WTC11 (cell line): ENCODE results near the gene RSPH9. TPM values are rescaled to one million over a fixed set of nuclear protein-coding genes. Genes with fewer than 3 reads are reported as not detected.
"Not testable (repeated sequence)": the region's sequence is repeated elsewhere in the genome, so short reads cannot be mapped to it uniquely, and the experiment has no call there.

ENCODE experiments used
- ATAC-seq: fragments of 200-7000 bp; cut with Tn5 transposase; 2 replicates; pipeline ENCODE4 v1.10.0; 2021; ENCODE audit warnings: mild to moderate bottlenecking, moderate library complexity
- CTCF ChIA-PET: fragments of 300-600 bp; sonication (Branson Sonifier 250); formaldehyde crosslinking; loops from one replicate; lab custom pipeline; 2021; ENCODE audit warnings: antibody characterized with exemption; lab: Charles Lee
- POLR2A ChIA-PET: fragments of 350-600 bp; sonication (Branson Sonifier 250); formaldehyde crosslinking; loops from one replicate; lab custom pipeline; 2021; ENCODE audit warnings: antibody characterized with exemption; lab: Charles Lee
- DNase-seq: peaks from one replicate; pipeline ENCODE4 v3.0.0; 2021; ENCODE audit warnings: low spot score
- H3K27ac Mint-ChIP-seq: 2 replicates; pipeline ENCODE4 v1.8.0; 2021; ENCODE audit warnings: mixed read lengths
- H3K27me3 Mint-ChIP-seq: 2 replicates; pipeline ENCODE4 v1.8.0; 2021; ENCODE audit warnings: low read depth, mild to moderate bottlenecking, moderate library complexity, mixed read lengths
- H3K36me3 Mint-ChIP-seq: 2 replicates; pipeline ENCODE4 v1.8.0; 2021; ENCODE audit warnings: mixed read lengths
- H3K4me1 Mint-ChIP-seq: 2 replicates; pipeline ENCODE4 v1.8.0; 2022; ENCODE audit warnings: mixed read lengths
- H3K4me3 Mint-ChIP-seq: 2 replicates; pipeline ENCODE4 v1.8.0; 2021; ENCODE audit warnings: mild to moderate bottlenecking, moderate library complexity, mixed read lengths
- H3K9me3 Mint-ChIP-seq: 2 replicates; pipeline ENCODE4 v1.8.0; 2021; ENCODE audit warnings: mixed read lengths
- CREB1 ChIP-seq: sonication (generic); formaldehyde crosslinking; IDR thresholded peaks from 2 replicates; pipeline ENCODE4 v1.8.0; 2023; ENCODE audit warnings: mild to moderate bottlenecking, missing genetic modification reagents
- CREM ChIP-seq: sonication (generic); formaldehyde crosslinking; IDR thresholded peaks from 2 replicates; pipeline ENCODE4 v1.8.1; 2022; ENCODE audit warnings: mild to moderate bottlenecking, missing genetic modification reagents, moderate library complexity
- ESRRA ChIP-seq: sonication (generic); formaldehyde crosslinking; IDR thresholded peaks from 2 replicates; pipeline ENCODE4 v1.8.1; 2022; ENCODE audit warnings: mild to moderate bottlenecking, missing genetic modification reagents, borderline replicate concordance
- RELA ChIP-seq: sonication (generic); formaldehyde crosslinking; IDR thresholded peaks from 2 replicates; pipeline ENCODE4 v1.8.1; 2022; ENCODE audit warnings: missing genetic modification reagents, mild to moderate bottlenecking, borderline replicate concordance
- total RNA-seq: library from RNA; stranded (reverse); gene quantifications from 3 replicates; pipeline ENCODE4 v1.2.3, GENCODE V29; 2021
- TF ChIP-seq, protein P1 (sequence below): sonication (generic); formaldehyde crosslinking; IDR thresholded peaks from 2 replicates; pipeline ENCODE4 v1.8.0; 2022; ENCODE audit warnings: missing genetic modification reagents
- TF ChIP-seq, protein P2 (sequence below): sonication (generic); formaldehyde crosslinking; IDR thresholded peaks from 2 replicates; pipeline ENCODE4 v1.8.1; 2023; ENCODE audit warnings: mild to moderate bottlenecking, missing genetic modification reagents, borderline replicate concordance
- TF ChIP-seq, protein P3 (sequence below): fragments of 250-450 bp; sonication (Bioruptor Pico); IDR thresholded peaks from 2 replicates; pipeline ENCODE4 v1.9.0; 2021; ENCODE audit warnings: mild to moderate bottlenecking
- TF ChIP-seq, protein P4 (sequence below): fragments of 250-450 bp; sonication (Bioruptor Pico); conservative IDR thresholded peaks from 2 replicates; pipeline ENCODE4 v1.9.0; 2021; ENCODE audit warnings: mild to moderate bottlenecking
- TF ChIP-seq, protein P5 (sequence below): fragments of 250-450 bp; sonication (Bioruptor Pico); IDR thresholded peaks from 2 replicates; pipeline ENCODE4 v2.1.2; 2022; ENCODE audit warnings: mild to moderate bottlenecking, moderate library complexity
- TF ChIP-seq, protein P6 (sequence below): fragments of 250-450 bp; sonication (Bioruptor Pico); IDR thresholded peaks from 2 replicates; pipeline ENCODE4 v1.9.0; 2021; ENCODE audit warnings: moderate library complexity, mild to moderate bottlenecking, inconsistent platforms, borderline replicate concordance
- TF ChIP-seq, protein P7 (sequence below): sonication (generic); formaldehyde crosslinking; IDR thresholded peaks from 2 replicates; pipeline ENCODE4 v1.8.1; 2023; ENCODE audit warnings: mild to moderate bottlenecking, moderate library complexity, missing genetic modification reagents

The RSPH9 gene
- total RNA-seq, 1 experiment from 2014 or later = 0.35 TPM

DNA sequence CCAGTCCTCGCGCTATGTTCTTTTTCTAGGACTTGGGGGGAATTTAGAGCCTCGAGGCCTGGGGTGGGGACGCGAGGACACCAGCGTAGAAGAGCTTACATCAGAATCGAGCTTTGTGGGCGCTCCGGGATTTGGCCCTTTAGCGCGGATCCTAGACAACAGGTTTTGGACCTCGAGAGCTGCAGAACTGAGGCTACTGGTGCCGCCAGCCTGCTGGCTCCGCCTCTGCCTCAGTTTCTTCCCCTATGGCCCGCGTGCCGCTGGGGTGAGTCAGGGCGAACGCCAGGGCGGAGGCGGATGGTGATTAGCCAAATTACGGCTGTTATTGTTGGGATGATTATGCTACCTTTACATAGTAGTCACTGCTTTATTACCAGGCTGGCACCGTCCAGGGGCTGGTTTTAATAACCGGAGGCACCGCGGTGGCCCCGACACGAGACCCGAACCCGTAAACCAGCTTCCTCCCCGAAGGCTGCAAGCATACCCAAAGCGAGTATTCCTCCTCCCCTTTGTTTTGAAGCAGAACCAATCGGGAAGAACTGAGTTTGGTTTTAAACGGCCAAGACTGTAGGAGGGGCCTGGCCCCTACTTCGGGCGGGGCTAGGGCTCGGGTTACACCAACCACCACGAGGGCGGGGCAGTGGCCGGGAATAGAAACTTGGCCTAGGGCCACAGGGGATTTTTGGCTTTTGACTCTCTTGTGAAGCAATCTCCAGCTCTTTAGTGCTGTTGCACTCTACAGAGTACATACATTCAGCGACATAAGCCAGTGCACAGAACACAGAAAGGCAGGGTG, 15.1 kb upstream of the RSPH9 start (continued):
- TF ChIP-seq, protein P1, sequence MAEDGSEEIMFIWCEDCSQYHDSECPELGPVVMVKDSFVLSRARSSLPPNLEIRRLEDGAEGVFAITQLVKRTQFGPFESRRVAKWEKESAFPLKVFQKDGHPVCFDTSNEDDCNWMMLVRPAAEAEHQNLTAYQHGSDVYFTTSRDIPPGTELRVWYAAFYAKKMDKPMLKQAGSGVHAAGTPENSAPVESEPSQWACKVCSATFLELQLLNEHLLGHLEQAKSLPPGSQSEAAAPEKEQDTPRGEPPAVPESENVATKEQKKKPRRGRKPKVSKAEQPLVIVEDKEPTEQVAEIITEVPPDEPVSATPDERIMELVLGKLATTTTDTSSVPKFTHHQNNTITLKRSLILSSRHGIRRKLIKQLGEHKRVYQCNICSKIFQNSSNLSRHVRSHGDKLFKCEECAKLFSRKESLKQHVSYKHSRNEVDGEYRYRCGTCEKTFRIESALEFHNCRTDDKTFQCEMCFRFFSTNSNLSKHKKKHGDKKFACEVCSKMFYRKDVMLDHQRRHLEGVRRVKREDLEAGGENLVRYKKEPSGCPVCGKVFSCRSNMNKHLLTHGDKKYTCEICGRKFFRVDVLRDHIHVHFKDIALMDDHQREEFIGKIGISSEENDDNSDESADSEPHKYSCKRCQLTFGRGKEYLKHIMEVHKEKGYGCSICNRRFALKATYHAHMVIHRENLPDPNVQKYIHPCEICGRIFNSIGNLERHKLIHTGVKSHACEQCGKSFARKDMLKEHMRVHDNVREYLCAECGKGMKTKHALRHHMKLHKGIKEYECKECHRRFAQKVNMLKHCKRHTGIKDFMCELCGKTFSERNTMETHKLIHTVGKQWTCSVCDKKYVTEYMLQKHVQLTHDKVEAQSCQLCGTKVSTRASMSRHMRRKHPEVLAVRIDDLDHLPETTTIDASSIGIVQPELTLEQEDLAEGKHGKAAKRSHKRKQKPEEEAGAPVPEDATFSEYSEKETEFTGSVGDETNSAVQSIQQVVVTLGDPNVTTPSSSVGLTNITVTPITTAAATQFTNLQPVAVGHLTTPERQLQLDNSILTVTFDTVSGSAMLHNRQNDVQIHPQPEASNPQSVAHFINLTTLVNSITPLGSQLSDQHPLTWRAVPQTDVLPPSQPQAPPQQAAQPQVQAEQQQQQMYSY (CRISPR knock-in tag) = no peak
- TF ChIP-seq, protein P2, sequence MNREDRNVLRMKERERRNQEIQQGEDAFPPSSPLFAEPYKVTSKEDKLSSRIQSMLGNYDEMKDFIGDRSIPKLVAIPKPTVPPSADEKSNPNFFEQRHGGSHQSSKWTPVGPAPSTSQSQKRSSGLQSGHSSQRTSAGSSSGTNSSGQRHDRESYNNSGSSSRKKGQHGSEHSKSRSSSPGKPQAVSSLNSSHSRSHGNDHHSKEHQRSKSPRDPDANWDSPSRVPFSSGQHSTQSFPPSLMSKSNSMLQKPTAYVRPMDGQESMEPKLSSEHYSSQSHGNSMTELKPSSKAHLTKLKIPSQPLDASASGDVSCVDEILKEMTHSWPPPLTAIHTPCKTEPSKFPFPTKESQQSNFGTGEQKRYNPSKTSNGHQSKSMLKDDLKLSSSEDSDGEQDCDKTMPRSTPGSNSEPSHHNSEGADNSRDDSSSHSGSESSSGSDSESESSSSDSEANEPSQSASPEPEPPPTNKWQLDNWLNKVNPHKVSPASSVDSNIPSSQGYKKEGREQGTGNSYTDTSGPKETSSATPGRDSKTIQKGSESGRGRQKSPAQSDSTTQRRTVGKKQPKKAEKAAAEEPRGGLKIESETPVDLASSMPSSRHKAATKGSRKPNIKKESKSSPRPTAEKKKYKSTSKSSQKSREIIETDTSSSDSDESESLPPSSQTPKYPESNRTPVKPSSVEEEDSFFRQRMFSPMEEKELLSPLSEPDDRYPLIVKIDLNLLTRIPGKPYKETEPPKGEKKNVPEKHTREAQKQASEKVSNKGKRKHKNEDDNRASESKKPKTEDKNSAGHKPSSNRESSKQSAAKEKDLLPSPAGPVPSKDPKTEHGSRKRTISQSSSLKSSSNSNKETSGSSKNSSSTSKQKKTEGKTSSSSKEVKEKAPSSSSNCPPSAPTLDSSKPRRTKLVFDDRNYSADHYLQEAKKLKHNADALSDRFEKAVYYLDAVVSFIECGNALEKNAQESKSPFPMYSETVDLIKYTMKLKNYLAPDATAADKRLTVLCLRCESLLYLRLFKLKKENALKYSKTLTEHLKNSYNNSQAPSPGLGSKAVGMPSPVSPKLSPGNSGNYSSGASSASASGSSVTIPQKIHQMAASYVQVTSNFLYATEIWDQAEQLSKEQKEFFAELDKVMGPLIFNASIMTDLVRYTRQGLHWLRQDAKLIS = no peak
- TF ChIP-seq, all 79 proteins: peak for 17

DNA sequence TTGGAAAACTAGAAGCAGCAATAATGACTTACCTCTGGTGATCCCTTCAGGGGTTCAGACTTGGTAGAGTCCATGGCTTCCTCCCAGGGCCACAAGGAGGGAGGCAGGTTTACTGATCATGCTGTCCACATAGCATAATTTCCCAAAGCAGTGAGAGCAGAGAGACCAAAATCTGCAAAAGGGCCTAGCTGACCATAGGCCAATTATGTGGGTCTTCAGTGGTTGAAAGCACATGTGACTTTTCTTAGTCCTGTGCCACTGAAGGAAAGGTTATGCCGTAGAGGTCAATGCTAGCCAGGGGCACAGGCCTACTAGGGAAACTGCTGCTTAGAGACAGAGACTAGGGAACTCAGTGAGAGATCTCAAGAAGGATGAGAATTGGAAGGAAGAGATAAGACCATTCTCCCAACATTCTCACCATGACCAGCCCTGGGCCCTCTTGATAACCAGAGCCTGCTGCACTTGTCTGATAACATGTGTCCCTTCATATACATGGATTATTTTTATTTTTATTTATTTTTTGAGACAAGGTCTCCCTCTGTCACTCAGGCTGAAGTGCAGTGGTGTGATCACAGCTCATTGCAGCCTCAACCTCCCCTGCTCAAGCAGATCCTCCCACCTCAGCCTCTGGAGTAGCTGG, 13.7 kb upstream of the RSPH9 start:
- Mint-ChIP-seq H3K4me3 (no peak overlapping the region), H3K4me1 (peaks cover 21% of the 10 kb centered on the region), H3K27ac (peak overlapping the region; percentile 97), H3K27me3 (no peaks in the 10 kb centered on the region), H3K36me3 (peaks cover 11% of the 10 kb centered on the region), H3K9me3 (no peaks in the 10 kb centered on the region)
- DNase-seq = no peak
- ATAC-seq = no peak
- POLR2A ChIA-PET = interaction anchor here (2.5 kb wide), 1 partner anchor 14 kb away, joined by 32 read pairs; the partner anchor contains the start of gene RSPH9
- CTCF ChIA-PET = interaction anchor here (2.3 kb wide), 1 partner anchor 128 kb away, joined by 6 read pairs; no protein-coding TSS in a partner anchor
- TF ChIP-seq CREB1 (no peak), CREM (no peak), ESRRA (CRISPR knock-in tag) (no peak), RELA (CRISPR knock-in tag) (no peak)
- TF ChIP-seq, protein P3, sequence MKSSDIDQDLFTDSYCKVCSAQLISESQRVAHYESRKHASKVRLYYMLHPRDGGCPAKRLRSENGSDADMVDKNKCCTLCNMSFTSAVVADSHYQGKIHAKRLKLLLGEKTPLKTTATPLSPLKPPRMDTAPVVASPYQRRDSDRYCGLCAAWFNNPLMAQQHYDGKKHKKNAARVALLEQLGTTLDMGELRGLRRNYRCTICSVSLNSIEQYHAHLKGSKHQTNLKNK (CRISPR knock-in tag) = no peak
- TF ChIP-seq, protein P4, sequence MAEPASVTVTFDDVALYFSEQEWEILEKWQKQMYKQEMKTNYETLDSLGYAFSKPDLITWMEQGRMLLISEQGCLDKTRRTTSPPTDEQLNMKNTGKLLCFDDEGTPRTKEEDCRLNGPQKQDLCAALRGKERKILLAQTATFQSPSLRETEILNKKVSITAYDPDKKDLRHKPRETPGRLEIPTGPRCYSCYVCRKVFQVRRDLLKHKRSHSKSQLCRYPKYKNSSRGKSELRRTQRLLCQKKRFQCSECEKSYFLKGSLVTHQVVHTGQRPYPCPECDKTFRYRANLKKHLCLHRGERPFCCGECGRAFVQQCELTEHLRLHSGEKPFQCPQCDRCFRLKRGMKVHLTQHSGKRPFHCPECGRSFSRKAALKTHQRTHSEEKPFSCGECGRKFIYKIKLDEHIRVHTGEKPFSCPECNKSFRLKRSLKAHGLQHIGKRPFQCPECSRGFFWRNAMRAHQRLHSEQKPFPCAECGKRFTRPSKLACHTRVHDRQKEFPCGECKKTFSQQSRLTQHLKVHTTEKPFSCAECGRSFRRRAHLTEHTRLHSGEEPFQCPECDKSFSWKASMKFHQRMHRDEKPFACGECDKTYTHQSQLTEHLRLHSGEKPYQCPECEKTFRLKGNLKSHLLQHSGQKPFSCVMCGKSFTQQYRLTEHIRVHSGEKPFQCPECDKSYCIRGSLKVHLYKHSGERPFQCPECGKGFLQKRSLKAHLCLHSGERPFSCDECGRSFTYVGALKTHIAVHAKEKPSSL = no peak
- TF ChIP-seq, protein P5, sequence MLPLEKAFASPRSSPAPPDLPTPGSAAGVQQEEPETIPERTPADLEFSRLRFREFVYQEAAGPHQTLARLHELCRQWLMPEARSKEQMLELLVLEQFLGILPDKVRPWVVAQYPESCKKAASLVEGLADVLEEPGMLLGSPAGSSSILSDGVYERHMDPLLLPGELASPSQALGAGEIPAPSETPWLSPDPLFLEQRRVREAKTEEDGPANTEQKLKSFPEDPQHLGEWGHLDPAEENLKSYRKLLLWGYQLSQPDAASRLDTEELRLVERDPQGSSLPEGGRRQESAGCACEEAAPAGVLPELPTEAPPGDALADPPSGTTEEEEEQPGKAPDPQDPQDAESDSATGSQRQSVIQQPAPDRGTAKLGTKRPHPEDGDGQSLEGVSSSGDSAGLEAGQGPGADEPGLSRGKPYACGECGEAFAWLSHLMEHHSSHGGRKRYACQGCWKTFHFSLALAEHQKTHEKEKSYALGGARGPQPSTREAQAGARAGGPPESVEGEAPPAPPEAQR (CRISPR knock-in tag) = no peak
- TF ChIP-seq, protein P6, sequence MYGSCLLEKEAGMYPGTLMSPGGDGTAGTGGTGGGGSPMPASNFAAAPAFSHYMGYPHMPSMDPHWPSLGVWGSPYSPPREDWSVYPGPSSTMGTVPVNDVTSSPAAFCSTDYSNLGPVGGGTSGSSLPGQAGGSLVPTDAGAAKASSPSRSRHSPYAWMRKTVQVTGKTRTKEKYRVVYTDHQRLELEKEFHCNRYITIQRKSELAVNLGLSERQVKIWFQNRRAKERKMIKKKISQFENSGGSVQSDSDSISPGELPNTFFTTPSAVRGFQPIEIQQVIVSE (CRISPR knock-in tag) = no peak
- TF ChIP-seq, protein P7, sequence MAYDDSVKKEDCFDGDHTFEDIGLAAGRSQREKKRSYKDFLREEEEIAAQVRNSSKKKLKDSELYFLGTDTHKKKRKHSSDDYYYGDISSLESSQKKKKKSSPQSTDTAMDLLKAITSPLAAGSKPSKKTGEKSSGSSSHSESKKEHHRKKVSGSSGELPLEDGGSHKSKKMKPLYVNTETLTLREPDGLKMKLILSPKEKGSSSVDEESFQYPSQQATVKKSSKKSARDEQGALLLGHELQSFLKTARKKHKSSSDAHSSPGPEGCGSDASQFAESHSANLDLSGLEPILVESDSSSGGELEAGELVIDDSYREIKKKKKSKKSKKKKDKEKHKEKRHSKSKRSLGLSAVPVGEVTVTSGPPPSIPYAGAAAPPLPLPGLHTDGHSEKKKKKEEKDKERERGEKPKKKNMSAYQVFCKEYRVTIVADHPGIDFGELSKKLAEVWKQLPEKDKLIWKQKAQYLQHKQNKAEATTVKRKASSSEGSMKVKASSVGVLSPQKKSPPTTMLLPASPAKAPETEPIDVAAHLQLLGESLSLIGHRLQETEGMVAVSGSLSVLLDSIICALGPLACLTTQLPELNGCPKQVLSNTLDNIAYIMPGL = no peak
- TF ChIP-seq, all 79 proteins: peak for 0

DNA sequence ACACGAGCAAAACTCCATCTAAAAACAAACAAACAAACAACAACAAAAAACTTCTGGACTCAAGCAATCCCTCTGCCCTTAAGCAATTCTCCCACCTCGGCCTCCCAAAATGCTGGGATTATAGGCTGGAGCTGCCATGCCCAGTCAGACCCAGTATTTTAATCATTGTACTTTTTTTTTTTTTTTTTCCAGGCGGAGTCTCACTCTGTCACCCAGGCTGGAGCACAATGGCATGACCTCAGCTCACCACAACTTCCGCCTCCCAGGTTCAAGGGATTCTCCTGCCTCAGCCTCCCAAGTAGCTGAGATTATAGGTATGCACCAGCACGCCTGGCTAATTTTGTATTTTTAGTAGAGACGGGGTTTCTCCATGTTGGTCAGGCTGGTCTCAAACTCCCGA, 11.8 kb upstream of the RSPH9 start:
- DNase-seq, H3K9me3 Mint-ChIP-seq, H3K36me3 Mint-ChIP-seq, CTCF ChIA-PET, ATAC-seq, H3K27ac Mint-ChIP-seq, H3K27me3 Mint-ChIP-seq, H3K4me3 Mint-ChIP-seq: not testable (repeated sequence)
- POLR2A ChIA-PET = interaction anchor here (0.9 kb wide), 1 partner anchor 9 kb away, joined by 3 read pairs; no protein-coding TSS in a partner anchor
- peaks cover 23% of the 10 kb centered on the region for H3K4me1 Mint-ChIP-seq
